ENCODE results near the gene PDZRN4.

DNA sequence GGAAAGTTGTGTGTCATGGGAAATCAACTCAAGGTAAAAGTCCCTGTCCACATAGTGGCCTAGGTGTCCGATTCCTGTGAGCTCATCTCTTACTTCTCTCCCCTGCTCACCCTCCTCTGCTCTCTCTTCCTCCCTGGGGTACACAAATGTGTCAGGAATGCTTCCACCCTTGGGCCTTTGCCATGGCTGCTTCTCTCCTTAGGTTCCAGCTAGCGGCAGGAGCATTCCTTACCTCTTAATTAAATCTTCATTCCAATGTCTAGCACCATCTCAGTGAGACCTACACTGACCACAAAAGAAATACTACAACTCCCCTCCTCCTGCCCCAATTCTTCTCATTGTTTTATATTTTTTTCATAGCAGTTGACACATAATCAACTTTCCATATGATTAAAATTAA lies 298.6 kb downstream of the PDZRN4 start:
- TF ChIP-seq, protein P1, sequence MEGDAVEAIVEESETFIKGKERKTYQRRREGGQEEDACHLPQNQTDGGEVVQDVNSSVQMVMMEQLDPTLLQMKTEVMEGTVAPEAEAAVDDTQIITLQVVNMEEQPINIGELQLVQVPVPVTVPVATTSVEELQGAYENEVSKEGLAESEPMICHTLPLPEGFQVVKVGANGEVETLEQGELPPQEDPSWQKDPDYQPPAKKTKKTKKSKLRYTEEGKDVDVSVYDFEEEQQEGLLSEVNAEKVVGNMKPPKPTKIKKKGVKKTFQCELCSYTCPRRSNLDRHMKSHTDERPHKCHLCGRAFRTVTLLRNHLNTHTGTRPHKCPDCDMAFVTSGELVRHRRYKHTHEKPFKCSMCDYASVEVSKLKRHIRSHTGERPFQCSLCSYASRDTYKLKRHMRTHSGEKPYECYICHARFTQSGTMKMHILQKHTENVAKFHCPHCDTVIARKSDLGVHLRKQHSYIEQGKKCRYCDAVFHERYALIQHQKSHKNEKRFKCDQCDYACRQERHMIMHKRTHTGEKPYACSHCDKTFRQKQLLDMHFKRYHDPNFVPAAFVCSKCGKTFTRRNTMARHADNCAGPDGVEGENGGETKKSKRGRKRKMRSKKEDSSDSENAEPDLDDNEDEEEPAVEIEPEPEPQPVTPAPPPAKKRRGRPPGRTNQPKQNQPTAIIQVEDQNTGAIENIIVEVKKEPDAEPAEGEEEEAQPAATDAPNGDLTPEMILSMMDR (IDR thresholded peaks at IDR 0.05) = no peak
- no peak for TF ChIP-seq POLR2A (IDR thresholded peaks at IDR 0.05)
